IMR-90 (cell line): Measurements from ENCODE around the gene PACS1. TPM values are rescaled to one million over a fixed set of nuclear protein-coding genes. Genes with fewer than 3 reads are reported as not detected.
A peak's percentile ranks its signal among the peaks of the same experiment; 100 is the strongest.

ENCODE experiments used
- ATAC-seq: fragments of 200-7000 bp; cut with Tn5 transposase; 2 replicates; pipeline ENCODE4 v1.9.1; 2020; ENCODE audit warnings: low read depth, mild to moderate bottlenecking, moderate library complexity
- BruUV-seq: library from RNA; stranded (reverse); fragments of 400-500 nt; replicated peaks from 2 replicates; lab custom pipeline; 2021; lab: Mats Ljungman, UMichigan
- CTCF ChIA-PET: fragments of 300-600 bp; formaldehyde crosslinking; extraction: SDS; loops from one replicate; lab custom pipeline; 2021; ENCODE audit warnings: antibody characterized with exemption; lab: Yijun Ruan, JAX
- POLR2A ChIA-PET: fragments of 300-600 bp; sonication (Branson Sonifier 250); formaldehyde crosslinking; loops from one replicate; lab custom pipeline; 2022; ENCODE audit warnings: antibody characterized with exemption; ENCODE audit not compliant: unreplicated experiment; lab: Charles Lee
- DNase-seq: peaks from one replicate; pipeline ENCODE4 v3.0.0; 2013
- H2AFZ ChIP-seq: replicated peaks from 2 replicates; pipeline ENCODE3; 2013; ENCODE audit warnings: low read length, mild to moderate bottlenecking; ENCODE audit not compliant: poor library complexity
- H2AK5ac ChIP-seq: 2 replicates; pipeline ENCODE4 v1.6.1; 2013; ENCODE audit warnings: low read depth, low read length, inconsistent platforms
- H2AK9ac ChIP-seq: replicated peaks from 2 replicates; pipeline ENCODE3; 2013; ENCODE audit warnings: mild to moderate bottlenecking, low read depth, low read length, moderate library complexity; ENCODE audit not compliant: poor library complexity
- H2BK120ac ChIP-seq: 2 replicates; pipeline ENCODE4 v1.6.1; 2013; ENCODE audit warnings: low read depth, low read length, inconsistent platforms
- H2BK15ac ChIP-seq: 3 replicates; pipeline ENCODE4 v1.6.1; 2013; ENCODE audit warnings: low read depth, low read length, inconsistent platforms
- H2BK20ac ChIP-seq: 2 replicates; pipeline ENCODE4 v1.6.1; 2013; ENCODE audit warnings: low read depth, mild to moderate bottlenecking, inconsistent platforms, low read length, moderate library complexity
- H2BK5ac ChIP-seq: 2 replicates; pipeline ENCODE4 v1.6.1; 2013; ENCODE audit warnings: mild to moderate bottlenecking, low read depth, low read length, inconsistent platforms; ENCODE audit not compliant: poor library complexity, severe bottlenecking
- H3K14ac ChIP-seq: replicated peaks from 2 replicates; pipeline ENCODE4 v1.6.1; 2013; ENCODE audit warnings: low read depth, low read length, inconsistent platforms
- H3K18ac ChIP-seq: 2 replicates; pipeline ENCODE4 v1.6.1; 2013; ENCODE audit warnings: low read depth, low read length, control low read depth
- H3K23ac ChIP-seq: 2 replicates; pipeline ENCODE4 v1.6.1; 2013; ENCODE audit warnings: low read depth, low read length, inconsistent platforms
- H3K27ac ChIP-seq: 2 replicates; pipeline ENCODE4 v1.5.1; 2013; ENCODE audit warnings: mild to moderate bottlenecking, control low read depth, low read length; ENCODE audit not compliant: insufficient read depth
- H3K27me3 ChIP-seq: 2 replicates; pipeline ENCODE4 v1.6.1; 2013; ENCODE audit warnings: low read length; ENCODE audit not compliant: control insufficient read depth, insufficient read depth
- H3K36me3 ChIP-seq: 2 replicates; pipeline ENCODE4 v1.6.1; 2013; ENCODE audit warnings: low read length, mixed read lengths; ENCODE audit not compliant: control insufficient read depth, insufficient read depth
- H3K4ac ChIP-seq: 2 replicates; pipeline ENCODE4 v1.6.1; 2013; ENCODE audit warnings: low read depth, low read length, inconsistent platforms
- H3K4me1 ChIP-seq: 2 replicates; pipeline ENCODE4 v1.6.1; 2013; ENCODE audit warnings: low read length, mixed read lengths; ENCODE audit not compliant: control insufficient read depth, insufficient read depth
- H3K4me2 ChIP-seq: 2 replicates; pipeline ENCODE4 v1.6.1; 2013; ENCODE audit warnings: low read depth, mild to moderate bottlenecking, control low read depth, low read length, moderate library complexity
- H3K4me3 ChIP-seq: 2 replicates; pipeline ENCODE4 v1.5.1; 2013; ENCODE audit warnings: low read depth, mild to moderate bottlenecking, control low read depth, low read length, moderate library complexity; ENCODE audit not compliant: insufficient read depth
- H3K56ac ChIP-seq: 2 replicates; pipeline ENCODE4 v1.6.1; 2013; ENCODE audit warnings: low read length, inconsistent platforms; ENCODE audit not compliant: insufficient read depth; ENCODE audit errors: extremely low read depth
- H3K79me1 ChIP-seq, 2 experiments: 2 replicates each; pipeline ENCODE4 v1.6.1; 2013; ENCODE audit warnings: low read length in 2 of 2, inconsistent platforms in 1 of 2, low read depth in 1 of 2
- H3K9ac ChIP-seq: 2 replicates; pipeline ENCODE4 v1.6.1; 2013; ENCODE audit warnings: low read depth, low read length, control low read depth
- H3K9me1 ChIP-seq: 2 replicates; pipeline ENCODE4 v1.6.1; 2013; ENCODE audit warnings: low read length, inconsistent platforms; ENCODE audit not compliant: insufficient read depth
- H3K9me3 ChIP-seq: 2 replicates; pipeline ENCODE4 v1.6.1; 2013; ENCODE audit warnings: low read length; ENCODE audit not compliant: control insufficient read depth, insufficient read depth
- H4K20me1 ChIP-seq: 2 replicates; pipeline ENCODE4 v1.6.1; 2013; ENCODE audit warnings: low read length, inconsistent platforms; ENCODE audit not compliant: insufficient read depth
- H4K5ac ChIP-seq: 2 replicates; pipeline ENCODE4 v1.6.1; 2013; ENCODE audit warnings: mild to moderate bottlenecking, low read depth, low read length, control low read depth
- H4K8ac ChIP-seq, 2 experiments: 2 replicates each; pipeline ENCODE4 v1.6.1; 2013; ENCODE audit warnings: low read depth in 2 of 2, low read length in 2 of 2, control low read depth in 1 of 2, inconsistent platforms in 1 of 2
- H4K91ac ChIP-seq: 2 replicates; pipeline ENCODE4 v1.6.1; 2013; ENCODE audit warnings: low read depth, low read length, inconsistent platforms; ENCODE audit not compliant: insufficient read depth
- NFE2L2 ChIP-seq: fragments of 150-350 bp; IDR thresholded peaks from 2 replicates; pipeline ENCODE4 v1.6.1; 2016; ENCODE audit warnings: low read depth, mild to moderate bottlenecking, low read length
- WGBS, 2 experiments: methylation state at CpG; one replicate each; pipeline versions ENCODE4 v1.1.5 to v1.1.7; 2013; ENCODE audit warnings: missing lambda C conversion rate in 2 of 2; ENCODE audit not compliant: insufficient read length in 1 of 2; ENCODE audit errors: extremely low coverage in 2 of 2; 5-methylcytosine and 5-hydroxymethylcytosine counted together
- dilution Hi-C: fragments of 300-500 bp; cut with HindIII; formaldehyde crosslinking; loops from one replicate; pipeline ENCODE4 v1.14.3; 2018; ENCODE audit warnings: low sequenced_read_pairs; ENCODE audit not compliant: unreplicated experiment
- in situ Hi-C: fragments of 300-500 bp; cut with MboI; formaldehyde crosslinking; loops from 3 replicates; pipeline ENCODE4 v1.14.3; 2019; ENCODE audit warnings: low sequenced_read_pairs, inconsistent platforms, mixed read lengths
- intact Hi-C: fragments of 100-400 bp; cut with micrococcal nuclease; formaldehyde crosslinking; loops from 2 replicates; pipeline ENCODE4 v1.10.0; 2022
- polyA plus RNA-seq, 3 experiments: library from polyadenylated mRNA; depleted of rRNA; stranded (reverse); fragments of >200 nt; gene quantifications; 2 replicates each; pipeline ENCODE4 v1.2.3, GENCODE V29; 2012; ENCODE audit warnings: low replicate concordance in 1 of 3
- total RNA-seq: library from RNA; depleted of rRNA; stranded (reverse); fragments of >200 nt; gene quantifications from 2 replicates; pipeline ENCODE4 v1.2.3, GENCODE V29; 2012
- TF ChIP-seq, protein P1 (sequence below): conservative IDR thresholded peaks from 2 replicates; pipeline ENCODE4 v1.5.1; 2012; ENCODE audit warnings: mild to moderate bottlenecking, low read depth, low read length, improper control_type of control experiment

Gene PACS1
- total and polyA plus RNA-seq, 2 of the 4 experiments (the other 2 are of a cell fraction): 7.3 to 32.0 TPM

DNA sequence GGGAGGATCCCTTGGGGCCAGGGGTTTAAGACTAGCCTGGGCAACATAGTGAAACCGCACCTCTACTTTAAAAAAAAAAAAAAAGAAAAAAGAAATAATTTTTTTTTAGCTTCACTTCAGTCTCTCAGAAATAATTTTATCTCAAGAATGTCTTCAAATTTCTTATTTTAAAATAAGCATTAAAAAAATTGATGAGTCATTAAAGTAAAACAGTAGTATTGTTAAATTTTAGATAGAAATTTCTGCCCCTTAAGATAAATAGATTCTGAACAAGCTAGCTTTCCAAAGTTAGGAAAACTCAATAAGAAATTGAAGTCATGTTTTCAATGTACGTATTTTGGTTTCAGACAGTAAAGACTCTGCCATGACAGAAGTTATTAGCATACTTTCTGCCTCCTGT lies 7.7 kb upstream of the PACS1 start:
- H3K9me3 ChIP-seq: no peaks in the 10 kb centered on the region
- H4K20me1 ChIP-seq: peaks cover 6% of the 10 kb centered on the region
- no peaks in the 10 kb centered on the region for H3K4me1 ChIP-seq
- ATAC-seq (no peak), DNase-seq (no peak)
- peaks cover 68% of the 10 kb centered on the region for H3K36me3 ChIP-seq
- H2AFZ ChIP-seq: no peak overlapping the region
- dilution Hi-C loops (no loop called here), in situ Hi-C loops (no loop called here), intact Hi-C loops (no loop called here)
- no peak overlapping the region for H3K56ac ChIP-seq
- H3K23ac ChIP-seq: no peak overlapping the region
- no peaks in the 10 kb centered on the region for H3K9me1 ChIP-seq
- no peak overlapping the region for H2BK5ac ChIP-seq
- H2BK120ac ChIP-seq: no peak overlapping the region
- BruUV-seq: no TSS peak
- H3K14ac ChIP-seq: no peak overlapping the region
- no peak overlapping the region for H3K4me2 ChIP-seq
- H2BK20ac ChIP-seq: no peak overlapping the region
- TF ChIP-seq NFE2L2: peak; percentile 22; the same call in 1 of the 2 replicates
- TF ChIP-seq, protein P1, sequence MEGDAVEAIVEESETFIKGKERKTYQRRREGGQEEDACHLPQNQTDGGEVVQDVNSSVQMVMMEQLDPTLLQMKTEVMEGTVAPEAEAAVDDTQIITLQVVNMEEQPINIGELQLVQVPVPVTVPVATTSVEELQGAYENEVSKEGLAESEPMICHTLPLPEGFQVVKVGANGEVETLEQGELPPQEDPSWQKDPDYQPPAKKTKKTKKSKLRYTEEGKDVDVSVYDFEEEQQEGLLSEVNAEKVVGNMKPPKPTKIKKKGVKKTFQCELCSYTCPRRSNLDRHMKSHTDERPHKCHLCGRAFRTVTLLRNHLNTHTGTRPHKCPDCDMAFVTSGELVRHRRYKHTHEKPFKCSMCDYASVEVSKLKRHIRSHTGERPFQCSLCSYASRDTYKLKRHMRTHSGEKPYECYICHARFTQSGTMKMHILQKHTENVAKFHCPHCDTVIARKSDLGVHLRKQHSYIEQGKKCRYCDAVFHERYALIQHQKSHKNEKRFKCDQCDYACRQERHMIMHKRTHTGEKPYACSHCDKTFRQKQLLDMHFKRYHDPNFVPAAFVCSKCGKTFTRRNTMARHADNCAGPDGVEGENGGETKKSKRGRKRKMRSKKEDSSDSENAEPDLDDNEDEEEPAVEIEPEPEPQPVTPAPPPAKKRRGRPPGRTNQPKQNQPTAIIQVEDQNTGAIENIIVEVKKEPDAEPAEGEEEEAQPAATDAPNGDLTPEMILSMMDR: no peak
- H3K4me3 ChIP-seq: no peak overlapping the region
- no peak overlapping the region for H2AK9ac ChIP-seq
- H3K4ac ChIP-seq: no peak overlapping the region
- H3K27me3 ChIP-seq: no peaks in the 10 kb centered on the region
- ChIA-PET CTCF (no interaction called here), POLR2A (interaction anchor here (0.6 kb wide), 1 partner anchor 53 kb away, joined by 3 read pairs; no protein-coding TSS in a partner anchor)
- no peak overlapping the region for H4K91ac ChIP-seq
- H3K79me1 ChIP-seq: peaks cover 43 to 50% of the 10 kb centered on the region in 2 experiments
- H4K8ac ChIP-seq: no peak overlapping the region
- H3K9ac ChIP-seq: no peak overlapping the region
- no CpG with 5 or more reads among the region's 2 CpGs for WGBS, 2 experiments
- no peak overlapping the region for H4K5ac ChIP-seq
- no peak overlapping the region for H3K27ac ChIP-seq
- no peak overlapping the region for H2AK5ac ChIP-seq
- H3K18ac ChIP-seq: no peak overlapping the region
- no peak overlapping the region for H2BK15ac ChIP-seq
